GM18508 (cell line): ENCODE data around the gene PLPPR3.

Experiments
- ATAC-seq: cut with Tn5 transposase; IDR thresholded peaks from one replicate; pipeline ENCODE4 v1.9.1; 2021; ENCODE audit warnings: moderate number of reproducible peaks; ENCODE audit not compliant: insufficient read depth, unreplicated experiment

Gene PLPPR3

DNA sequence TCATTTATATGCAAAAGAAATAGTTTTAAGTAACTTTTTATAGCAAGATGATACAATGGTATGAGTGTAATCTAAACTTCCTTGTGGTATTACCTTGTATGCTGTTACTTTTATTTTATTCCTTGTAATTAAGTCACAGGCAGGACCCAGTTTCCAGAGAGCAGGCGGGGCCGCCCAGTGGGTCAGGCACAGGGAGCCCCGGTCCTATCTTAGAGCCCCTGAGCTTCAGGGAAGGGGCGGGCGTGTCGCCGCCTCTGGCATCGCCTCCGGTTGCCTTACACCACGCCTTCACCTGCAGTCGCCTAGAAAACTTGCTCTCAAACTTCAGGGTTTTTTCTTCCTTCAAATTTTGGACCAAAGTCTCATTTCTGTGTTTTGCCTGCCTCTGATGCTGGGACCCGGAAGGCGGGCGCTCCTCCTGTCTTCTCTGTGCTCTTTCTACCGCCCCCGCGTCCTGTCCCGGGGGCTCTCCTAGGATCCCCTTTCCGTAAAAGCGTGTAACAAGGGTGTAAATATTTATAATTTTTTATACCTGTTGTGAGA lies 10.2 kb downstream of the PLPPR3 start:
- no peak for ATAC-seq

DNA sequence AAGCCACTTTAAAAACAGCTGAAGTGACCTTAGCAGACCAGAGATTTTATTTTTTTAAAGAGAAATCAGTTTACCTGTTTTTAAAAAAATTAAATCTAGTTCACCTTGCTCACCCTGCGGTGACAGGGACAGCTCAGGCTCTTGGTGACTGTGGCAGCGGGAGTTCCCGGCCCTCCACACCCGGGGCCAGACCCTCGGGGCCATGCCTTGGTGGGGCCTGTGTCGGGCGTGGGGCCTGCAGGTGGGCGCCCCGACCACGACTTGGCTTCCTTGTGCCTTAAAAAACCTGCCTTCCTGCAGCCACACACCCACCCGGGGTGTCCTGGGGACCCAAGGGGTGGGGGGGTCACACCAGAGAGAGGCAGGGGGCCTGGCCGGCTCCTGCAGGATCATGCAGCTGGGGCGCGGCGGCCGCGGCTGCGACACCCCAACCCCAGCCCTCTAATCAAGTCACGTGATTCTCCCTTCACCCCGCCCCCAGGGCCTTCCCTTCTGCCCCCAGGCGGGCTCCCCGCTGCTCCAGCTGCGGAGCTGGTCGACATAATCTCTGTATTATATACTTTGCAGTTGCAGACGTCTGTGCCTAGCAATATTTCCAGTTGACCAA lies 10.8 kb downstream of the PLPPR3 start:
- ATAC-seq = no peak

DNA sequence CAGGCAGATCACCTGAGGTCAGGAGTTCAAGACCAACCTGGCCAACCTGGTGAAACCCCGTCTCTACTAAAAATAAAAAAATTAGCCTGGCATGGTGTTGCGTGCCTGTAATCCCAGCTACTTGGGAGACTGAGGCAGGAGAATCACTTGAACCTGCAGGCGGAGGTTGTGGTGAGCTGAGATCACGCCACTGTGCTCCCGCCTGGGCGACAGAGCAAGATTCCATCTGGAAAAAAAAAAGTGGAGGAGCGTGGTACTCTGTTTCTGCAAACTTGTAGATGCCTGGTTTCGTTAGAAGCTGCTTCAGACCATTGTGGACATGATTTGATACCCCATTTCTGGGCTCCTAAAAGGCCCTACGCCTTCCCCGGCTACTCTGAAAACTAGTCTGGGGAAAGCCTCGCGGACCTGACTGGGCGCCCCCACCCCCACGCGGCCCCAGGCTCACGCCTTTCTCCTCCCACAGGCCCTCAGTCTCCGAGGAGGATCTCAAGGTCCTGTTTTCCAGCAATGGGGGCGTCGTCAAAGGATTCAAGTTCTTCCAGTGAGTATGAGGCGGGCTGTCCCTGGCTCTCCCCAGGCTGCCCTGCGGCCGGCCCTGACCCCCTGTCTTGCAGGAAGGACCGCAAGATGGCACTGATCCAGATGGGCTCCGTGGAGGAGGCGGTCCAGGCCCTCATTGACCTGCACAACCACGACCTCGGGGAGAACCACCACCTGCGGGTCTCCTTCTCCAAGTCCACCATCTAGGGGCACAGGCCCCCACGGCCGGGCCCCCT lies 11.5 kb downstream of the PLPPR3 start:
- no peak for ATAC-seq

DNA sequence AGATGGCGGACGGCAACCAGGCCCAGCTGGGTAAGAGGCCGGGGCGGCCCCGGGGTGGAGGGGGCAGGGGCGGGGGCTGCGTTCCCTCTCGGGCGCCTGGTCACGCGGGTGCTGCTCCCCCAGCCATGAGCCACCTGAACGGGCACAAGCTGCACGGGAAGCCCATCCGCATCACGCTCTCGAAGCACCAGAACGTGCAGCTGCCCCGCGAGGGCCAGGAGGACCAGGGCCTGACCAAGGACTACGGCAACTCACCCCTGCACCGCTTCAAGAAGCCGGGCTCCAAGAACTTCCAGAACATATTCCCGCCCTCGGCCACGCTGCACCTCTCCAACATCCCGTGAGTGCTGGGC lies 13.4 kb downstream of the PLPPR3 start:
- ATAC-seq = no peak

DNA sequence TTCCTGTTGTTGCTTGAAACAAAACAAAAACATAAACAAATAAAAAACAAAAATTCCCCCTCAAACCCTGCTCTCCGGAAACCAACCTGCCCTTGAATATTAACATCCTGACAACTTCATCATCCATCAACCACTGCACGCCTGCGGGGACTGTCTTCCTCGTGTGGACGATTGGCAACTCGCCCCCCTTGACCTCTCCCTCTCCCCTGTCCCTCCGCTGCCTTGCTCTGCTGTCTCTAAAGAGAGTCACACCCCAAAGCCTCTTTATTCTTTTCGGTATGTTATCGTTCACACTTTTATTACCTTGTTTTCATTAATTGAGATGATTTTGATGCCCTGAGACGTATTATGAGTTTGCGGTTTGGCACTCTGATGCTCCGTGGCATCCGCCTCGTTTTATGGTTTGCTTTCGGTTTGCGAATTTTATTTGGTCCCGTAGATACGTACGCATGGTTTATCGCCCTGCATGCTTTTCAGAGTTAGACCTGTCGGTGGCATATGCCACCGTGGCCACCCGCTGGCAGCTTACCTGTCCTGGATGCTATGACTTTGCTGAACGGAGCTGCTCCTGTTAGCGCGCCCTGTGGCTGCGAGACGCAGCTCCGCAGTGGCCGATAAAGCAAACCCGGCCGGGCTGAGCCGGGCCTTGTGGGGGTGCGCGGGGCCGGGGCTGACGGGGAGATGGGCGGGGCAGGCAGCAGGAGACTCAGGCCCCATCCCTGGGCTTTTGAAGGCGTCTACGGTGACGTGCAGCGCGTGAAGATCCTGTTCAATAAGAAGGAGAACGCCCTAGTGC lies 13.9 kb downstream of the PLPPR3 start:
- no peak for ATAC-seq

DNA sequence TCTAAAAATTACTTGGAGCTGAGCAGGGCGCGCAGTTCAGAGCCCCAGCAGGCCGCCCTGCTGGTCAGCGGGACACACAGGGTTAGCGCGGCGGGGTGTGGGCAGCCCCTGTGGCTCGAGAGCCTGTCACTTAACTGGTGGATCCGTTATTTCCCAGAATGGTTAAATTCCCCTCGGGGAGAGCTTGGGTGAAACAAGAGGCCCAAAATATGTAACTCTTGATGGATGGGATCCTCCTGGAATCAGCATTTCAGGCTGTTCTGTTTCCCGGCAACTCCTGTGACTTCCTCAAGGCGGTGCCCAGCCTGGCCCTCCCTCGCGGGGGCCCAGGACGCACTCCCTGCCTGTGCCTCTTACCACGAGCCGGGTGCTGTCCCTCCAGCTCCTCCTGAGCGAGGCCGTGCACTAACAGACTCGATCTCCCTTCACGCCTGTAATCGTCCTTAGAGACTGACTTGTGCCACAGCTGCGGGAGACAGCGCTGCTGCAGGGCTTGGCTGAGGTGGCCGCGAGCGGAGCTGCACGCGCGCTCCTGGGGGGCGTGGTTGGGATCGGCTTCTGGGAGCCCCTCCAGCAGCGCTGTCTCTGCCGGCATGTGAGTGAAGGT lies 14.8 kb downstream of the PLPPR3 start:
- ATAC-seq = no peak

DNA sequence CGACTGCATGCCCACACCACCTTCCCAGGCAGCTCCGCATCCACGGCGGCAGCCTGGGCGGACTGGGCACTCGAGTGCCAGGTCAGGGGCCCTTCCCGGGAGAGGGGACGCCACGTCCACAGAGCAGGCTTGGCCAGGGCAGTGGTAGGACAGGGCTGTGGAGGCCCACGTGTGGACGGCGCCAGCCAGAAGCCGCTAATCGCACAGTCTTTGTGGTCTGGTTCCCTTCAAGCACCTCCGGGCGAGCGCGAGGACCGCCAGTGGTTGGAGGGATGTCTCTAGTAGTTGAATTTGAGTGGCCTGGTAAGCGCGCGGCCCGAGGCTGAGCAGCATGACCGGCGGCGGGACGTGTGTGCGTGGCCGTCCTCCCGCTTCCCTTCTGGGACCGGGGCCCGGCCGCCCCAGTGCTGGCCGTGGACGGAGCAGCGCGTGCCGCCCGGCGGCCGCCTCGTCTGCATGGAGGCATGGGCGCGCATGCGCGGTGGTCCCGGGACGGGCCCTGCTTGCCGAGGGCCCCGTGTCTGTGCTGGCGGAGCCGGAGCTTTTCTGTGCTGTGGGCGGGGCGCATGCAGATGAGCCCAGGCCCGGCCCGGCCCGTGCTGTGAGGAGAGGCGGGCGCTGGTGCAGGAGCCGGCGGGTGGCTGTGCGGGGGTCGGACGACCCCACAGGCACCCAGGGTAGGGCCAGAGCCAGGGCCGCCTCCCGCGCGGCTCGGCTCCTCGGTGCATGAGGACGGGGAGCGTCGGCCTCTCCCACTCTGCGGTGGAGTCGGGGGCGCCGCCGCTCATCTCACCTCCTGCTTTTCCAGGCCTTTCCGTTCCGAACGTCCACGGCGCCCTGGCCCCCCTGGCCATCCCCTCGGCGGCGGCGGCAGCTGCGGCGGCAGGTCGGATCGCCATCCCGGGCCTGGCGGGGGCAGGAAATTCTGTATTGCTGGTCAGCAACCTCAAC lies 15.9 kb downstream of the PLPPR3 start:
- ATAC-seq = no peak

DNA sequence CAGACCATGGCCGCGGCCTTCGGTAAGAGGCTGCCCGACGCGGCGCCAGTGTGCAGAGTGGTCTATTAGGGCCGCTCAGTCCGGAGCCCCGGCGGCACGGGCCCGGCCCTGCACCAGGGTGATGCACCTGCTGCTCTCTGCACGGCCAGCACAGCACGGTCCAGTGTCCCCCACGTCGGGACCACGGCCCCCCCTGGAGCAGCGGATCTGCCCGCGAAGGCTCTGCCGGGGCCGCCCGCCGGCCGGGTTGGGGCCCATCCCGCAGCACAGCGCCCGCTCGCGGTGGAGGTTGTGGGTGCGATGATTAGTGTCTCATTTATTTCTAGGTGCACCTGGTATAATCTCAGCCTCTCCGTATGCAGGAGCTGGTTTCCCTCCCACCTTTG lies 16.6 kb downstream of the PLPPR3 start:
- ATAC-seq = no peak

DNA sequence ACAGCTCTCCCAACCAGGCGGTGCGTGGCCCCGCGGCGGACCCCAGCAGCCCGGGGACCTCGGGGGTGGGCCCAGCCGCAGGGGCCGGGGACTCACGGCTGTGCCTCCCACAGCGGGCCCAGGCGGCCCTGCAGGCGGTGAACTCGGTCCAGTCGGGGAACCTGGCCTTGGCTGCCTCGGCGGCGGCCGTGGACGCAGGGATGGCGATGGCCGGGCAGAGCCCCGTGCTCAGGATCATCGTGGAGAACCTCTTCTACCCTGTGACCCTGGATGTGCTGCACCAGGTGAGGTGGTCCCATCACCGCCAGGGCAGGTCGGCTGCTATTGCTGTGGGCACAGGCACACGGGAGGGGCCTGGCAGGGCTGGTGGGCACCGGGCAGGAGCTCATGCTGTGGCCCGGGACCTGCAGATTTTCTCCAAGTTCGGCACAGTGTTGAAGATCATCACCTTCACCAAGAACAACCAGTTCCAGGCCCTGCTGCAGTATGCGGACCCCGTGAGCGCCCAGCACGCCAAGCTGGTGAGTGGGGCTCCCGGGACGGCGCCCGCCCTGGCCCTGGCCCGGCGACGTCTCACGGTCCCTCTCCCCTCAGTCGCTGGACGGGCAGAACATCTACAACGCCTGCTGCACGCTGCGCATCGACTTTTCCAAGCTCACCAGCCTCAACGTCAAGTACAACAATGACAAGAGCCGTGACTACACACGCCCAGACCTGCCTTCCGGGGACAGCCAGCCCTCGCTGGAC lies 17.2 kb downstream of the PLPPR3 start:
- ATAC-seq = no peak

DNA sequence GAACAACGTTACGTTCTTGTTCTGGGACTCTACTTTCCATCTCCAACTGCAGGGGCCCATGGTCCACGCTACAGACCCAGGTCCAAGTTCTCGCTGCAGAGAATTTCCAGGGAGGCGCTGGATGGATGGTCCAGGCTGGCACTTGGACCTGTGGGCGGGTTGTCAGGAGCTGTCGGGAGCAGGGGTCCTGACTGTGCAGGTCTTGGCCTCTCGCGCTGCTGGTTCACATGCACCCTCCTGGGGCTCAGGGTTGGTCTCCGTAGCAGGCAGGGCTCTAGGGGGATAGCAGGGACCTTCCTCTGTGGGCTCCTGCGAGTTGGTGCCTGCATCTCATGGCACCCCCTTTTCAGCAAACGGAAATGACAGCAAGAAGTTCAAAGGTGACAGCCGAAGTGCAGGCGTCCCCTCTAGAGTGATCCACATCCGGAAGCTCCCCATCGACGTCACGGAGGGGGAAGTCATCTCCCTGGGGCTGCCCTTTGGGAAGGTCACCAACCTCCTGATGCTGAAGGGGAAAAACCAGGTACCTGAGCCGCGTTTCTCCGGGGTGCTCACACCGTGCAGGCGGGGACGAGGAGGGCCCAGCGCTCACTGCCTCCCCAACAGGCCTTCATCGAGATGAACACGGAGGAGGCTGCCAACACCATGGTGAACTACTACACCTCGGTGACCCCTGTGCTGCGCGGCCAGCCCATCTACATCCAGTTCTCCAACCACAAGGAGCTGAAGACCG lies 17.9 kb downstream of the PLPPR3 start:
- ATAC-seq = no peak

DNA sequence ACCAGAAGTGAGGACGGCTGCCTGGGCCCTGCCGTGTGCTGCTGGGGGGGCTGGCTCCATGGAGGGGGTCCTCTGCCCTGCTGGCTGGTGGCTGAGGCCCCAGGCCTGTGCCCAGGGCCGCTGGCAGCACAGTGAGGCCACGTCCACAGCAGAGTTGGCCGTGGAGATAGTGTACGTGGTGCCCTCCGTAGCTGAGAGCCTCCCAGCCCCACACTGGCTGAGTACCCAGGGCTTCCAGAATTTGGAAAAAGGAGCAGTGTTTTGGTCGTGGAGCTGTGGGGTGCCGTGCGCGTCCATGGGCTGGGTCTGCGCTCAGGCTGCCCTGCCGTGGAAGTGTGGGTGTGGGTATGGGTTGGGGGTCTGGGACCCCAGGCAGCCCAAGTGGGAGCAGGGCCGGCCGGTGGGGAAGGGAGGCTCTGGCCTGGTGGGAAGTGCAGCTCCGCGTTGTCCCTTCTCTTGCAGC lies 18.6 kb downstream of the PLPPR3 start:
- ATAC-seq = no peak

DNA sequence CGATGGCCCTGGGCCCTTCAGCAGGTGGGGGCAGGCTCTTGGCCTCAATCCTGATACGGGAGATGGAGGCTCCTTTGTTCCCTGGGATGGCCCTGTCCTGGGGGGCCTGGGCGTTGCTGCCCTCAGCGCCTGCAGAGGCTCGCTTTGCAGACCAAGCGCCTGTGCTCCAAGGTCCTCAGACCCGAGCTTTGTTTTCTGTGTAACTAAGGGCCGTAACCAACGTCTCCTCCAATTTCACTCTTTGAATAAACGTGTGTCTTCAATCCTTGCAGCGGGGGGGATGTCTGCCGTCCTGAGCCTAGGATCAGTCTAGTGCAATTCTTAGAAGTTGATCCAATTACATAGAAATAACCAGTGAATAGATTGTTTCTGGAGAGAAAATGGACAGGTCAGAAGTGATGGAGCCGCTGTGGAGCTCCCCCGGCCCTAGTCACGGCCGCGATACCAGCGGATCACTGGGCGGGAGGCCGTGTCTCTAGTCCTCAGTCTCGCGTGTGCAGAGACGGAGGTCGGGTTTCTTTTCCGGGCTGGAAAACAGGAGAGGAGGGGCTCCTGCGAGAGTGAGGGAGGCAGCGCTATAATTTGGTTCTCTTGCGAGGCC lies 19.2 kb downstream of the PLPPR3 start:
- no peak for ATAC-seq

DNA sequence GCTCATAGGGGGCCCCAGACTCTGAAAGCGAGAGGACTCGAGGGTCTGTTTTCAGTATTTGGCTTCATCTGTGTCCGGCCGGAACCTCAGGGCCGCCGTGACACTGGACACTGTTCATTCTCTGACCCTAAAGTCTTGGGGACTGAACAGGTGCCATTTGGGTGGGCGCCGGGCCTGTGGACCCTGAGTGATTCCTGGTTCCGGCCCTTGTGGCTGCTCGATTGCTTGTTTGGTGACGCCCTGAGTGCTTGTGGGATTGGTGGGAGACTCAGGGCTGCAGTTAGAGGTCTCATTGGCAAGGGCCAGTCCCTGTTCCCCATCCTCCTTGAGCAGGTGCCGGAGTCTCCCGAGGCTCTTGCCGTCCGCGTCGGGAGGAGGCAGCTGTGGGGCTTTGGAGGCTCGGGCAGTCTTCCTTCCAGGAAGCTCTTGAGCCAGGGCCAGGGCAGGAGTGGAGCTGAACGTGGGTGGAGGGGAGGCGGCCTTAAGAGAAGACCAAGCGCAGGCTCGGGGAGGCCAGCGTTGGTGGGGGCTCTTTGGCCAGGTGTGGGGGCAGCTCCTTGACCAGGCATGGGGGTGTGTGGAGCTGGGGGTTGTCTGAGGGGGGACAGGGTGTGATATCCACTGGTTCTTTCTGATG lies 19.8 kb downstream of the PLPPR3 start:
- ATAC-seq = no peak

DNA sequence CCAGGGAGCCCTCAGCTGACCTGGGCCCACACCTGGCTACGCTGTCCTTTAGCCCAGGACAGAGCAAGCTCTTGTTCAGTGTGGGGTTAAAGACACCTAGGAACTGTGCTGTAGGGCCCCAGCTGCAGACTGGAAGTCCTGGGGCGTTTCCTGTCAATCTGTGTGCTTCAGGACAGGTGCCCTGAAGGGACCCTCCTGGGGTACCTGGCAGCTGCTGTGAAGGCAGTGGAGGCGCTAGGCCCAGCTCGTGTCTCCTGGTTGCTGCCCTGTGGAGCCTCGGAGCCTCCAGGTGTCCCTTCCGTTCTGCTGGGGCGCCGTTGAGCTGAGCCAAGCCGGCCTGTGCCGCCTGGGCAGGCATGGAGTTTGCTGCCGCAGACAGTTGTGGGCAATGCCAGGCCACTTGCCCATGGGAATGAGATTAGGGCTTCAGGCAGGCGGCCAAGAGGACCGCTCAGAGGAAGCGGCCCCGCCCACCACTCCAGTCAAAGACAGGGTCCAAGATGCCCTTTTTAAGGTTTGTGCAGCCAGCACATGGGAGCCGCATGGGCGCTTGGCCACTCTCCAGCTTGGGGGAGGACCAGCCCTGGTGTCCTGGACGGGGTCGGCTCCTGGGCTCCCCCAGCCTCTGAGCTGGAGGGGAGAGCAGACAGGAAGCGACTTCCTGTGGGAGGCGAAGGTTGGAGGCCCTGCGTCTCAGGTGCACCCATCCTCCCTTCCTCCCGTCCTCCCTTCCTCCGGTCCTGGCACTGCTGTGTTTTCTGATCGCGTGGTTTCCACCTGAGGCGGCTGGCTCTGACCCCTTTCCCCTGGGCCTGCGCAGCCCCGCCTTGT lies 20.5 kb downstream of the PLPPR3 start:
- no peak for ATAC-seq

DNA sequence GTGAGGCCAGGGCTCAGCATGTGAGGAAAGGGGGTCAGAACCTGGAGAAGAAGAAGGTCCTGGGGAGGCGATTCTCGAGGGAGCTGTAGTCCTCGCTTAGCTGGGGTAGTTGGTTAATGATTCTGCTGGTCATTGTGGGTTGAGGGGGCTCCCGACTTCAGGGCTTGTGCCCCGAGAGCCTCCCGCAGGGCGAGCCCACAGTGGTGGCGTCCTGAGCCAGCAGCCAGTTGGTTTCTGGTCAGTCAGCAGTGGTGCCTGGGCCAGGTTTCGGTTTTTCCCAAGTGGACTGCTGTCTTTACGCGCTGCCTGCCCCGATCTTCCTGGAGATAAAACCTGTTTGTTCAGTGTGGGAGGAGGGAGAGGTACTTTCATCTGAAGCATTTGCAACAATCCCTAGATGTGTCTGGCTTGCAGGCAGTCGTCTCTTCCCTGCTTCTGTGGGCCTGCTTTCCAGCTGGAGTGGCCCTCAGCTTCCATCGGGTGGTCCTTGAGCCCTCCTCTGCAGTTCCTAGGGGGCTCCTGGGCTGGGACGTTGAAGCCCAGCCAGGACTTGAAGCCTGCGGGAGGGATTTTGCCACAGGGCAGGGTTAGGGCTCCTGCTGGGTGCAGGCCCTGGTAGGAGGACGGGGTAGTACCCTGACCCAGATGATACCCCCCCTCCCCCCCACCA lies 21.3 kb downstream of the PLPPR3 start:
- no peak for ATAC-seq
